Suprapubic skin (tissue), 4 donors: ENCODE measurements around the gene AP2A1. TPM values are rescaled to one million over a fixed set of nuclear protein-coding genes. Genes with fewer than 3 reads are reported as not detected.
A peak's percentile ranks its signal among the peaks of the same experiment; 100 is the strongest.

ENCODE experiments used
- DNase-seq, 2 donors: peaks; one replicate each; pipeline ENCODE4 v3.0.0-alpha.2; 2019; ENCODE audit warnings: low spot score in 2 of 2
- H3K27ac ChIP-seq: fragments of 200-600 bp; sonication (generic); one replicate; pipeline ENCODE4 v1.5.1; 2019
- H3K27me3 ChIP-seq: fragments of 200-600 bp; sonication (generic); one replicate; pipeline ENCODE4 v1.5.1; 2019
- H3K36me3 ChIP-seq: fragments of 200-600 bp; sonication (generic); one replicate; pipeline ENCODE4 v1.5.1; 2019
- H3K4me1 ChIP-seq: fragments of 200-600 bp; sonication (generic); one replicate; pipeline ENCODE4 v1.5.1; 2019
- H3K4me3 ChIP-seq: fragments of 200-600 bp; sonication (generic); one replicate; pipeline ENCODE4 v1.5.1; 2019; ENCODE audit warnings: mild to moderate bottlenecking
- H3K9me3 ChIP-seq: fragments of 200-600 bp; sonication (generic); one replicate; pipeline ENCODE4 v1.5.1; 2019
- CTCF ChIP-seq, 2 donors: fragments of 200-600 bp in 1 of 2; fragments of 450-650 bp in 1 of 2; sonication (generic) in 1 of 2; IDR thresholded peaks; one replicate each; pipeline ENCODE4 v1.5.1; 2016 to 2019; ENCODE audit warnings: antibody characterized with exemption in 2 of 2, mild to moderate bottlenecking in 1 of 2, moderate library complexity in 1 of 2
- EP300 ChIP-seq: sonication (generic); formaldehyde crosslinking; IDR thresholded peaks from one replicate; pipeline ENCODE4 v1.6.1; 2017; ENCODE audit warnings: antibody characterized with exemption
- POLR2A ChIP-seq, 2 donors: fragments of 450-650 bp; IDR thresholded peaks; one replicate each; pipeline ENCODE4 v1.6.1; 2017; ENCODE audit warnings: antibody characterized with exemption in 2 of 2, mild to moderate bottlenecking in 2 of 2, moderate library complexity in 2 of 2
- POLR2AphosphoS5 ChIP-seq, 3 donors: sonication (generic); formaldehyde crosslinking; IDR thresholded peaks; one replicate each; pipeline ENCODE4 v1.6.1; 2017; ENCODE audit warnings: antibody characterized with exemption in 3 of 3
- WGBS: methylation state at CpG from one replicate; pipeline ENCODE4 v1.1.5; 2018; 5-methylcytosine and 5-hydroxymethylcytosine counted together
- total RNA-seq, 4 donors: library from RNA; depleted of rRNA; stranded (reverse); fragments of >200 nt; gene quantifications; one replicate each; pipeline ENCODE4 v1.1.0, GENCODE V29; 2016

AP2A1 gene
- total RNA-seq, 4 donors from 2014 or later = 78.1 to 101 (median 93.4) TPM

- Histone ChIP-seq H3K9me3 (no peaks in the 10 kb centered on the region), H3K27me3 (no peaks in the 10 kb centered on the region), H3K27ac (no peak overlapping the region), H3K4me3 (no peak overlapping the region), H3K4me1 (peaks cover 28% of the 10 kb centered on the region), H3K36me3 (no peaks in the 10 kb centered on the region)
- DNase-seq = no peak
- WGBS = 90% methylated on average over 10 of the region's 10 CpGs
- TF ChIP-seq CTCF (IDR thresholded peaks at IDR 0.05) (no peak), POLR2A (IDR thresholded peaks at IDR 0.05) (no peak), POLR2AphosphoS5 (IDR thresholded peaks at IDR 0.05) (no peak), EP300 (no peak)
Observed at GRCh38 chr19:49847731-49848696, 81.2 kb downstream of the AP2A1 start.

GRCh38 chr19:49848938-49849337 is 82.1 kb downstream of the AP2A1 start:
- TF ChIP-seq POLR2AphosphoS5 (IDR thresholded peaks at IDR 0.05) = no peak
- no peak for TF ChIP-seq EP300
- TF ChIP-seq POLR2A (IDR thresholded peaks at IDR 0.05) = no peak
- TF ChIP-seq CTCF (IDR thresholded peaks at IDR 0.05) = no peak
- peaks cover 37% of the 10 kb centered on the region for H3K4me1 ChIP-seq
- no peak overlapping the region for H3K27ac ChIP-seq
- no peak overlapping the region for H3K4me3 ChIP-seq
- WGBS = 93% methylated on average over 3 of the region's 3 CpGs
- no peaks in the 10 kb centered on the region for H3K36me3 ChIP-seq
- H3K9me3 ChIP-seq = no peaks in the 10 kb centered on the region
- no peaks in the 10 kb centered on the region for H3K27me3 ChIP-seq
- DNase-seq = no peak

- H3K27ac ChIP-seq = peak overlapping the region; percentile 99
- no peaks in the 10 kb centered on the region for H3K27me3 ChIP-seq
- peaks cover 4% of the 10 kb centered on the region for H3K36me3 ChIP-seq
- H3K4me3 ChIP-seq = peak overlapping the region; percentile 98
- no peaks in the 10 kb centered on the region for H3K9me3 ChIP-seq
- no peak for DNase-seq
- H3K4me1 ChIP-seq = peaks cover 42% of the 10 kb centered on the region
- 88% methylated on average over 15 of the region's 15 CpGs for WGBS
- no peak for TF ChIP-seq POLR2AphosphoS5 (IDR thresholded peaks at IDR 0.05)
- no peak for TF ChIP-seq POLR2A (IDR thresholded peaks at IDR 0.05)
- no peak for TF ChIP-seq CTCF (IDR thresholded peaks at IDR 0.05)
- TF ChIP-seq EP300 = no peak
Observed at GRCh38 chr19:49849433-49850220, 82.8 kb downstream of the AP2A1 start.

DNA sequence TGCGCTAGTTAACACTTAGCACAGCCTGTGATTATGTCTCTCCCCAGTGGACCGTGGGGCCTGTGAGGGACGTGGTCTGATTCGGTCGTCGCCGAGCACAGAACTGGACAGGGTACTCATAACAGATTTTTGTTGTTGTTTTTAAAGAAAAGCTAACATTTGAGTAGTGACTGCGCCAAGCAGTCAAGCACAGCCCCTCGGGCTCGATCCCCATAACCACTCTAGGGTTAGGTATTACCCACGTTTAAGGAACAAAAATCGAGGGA is 83.4 kb downstream of the AP2A1 start:
- Histone ChIP-seq H3K27me3 (no peaks in the 10 kb centered on the region), H3K4me1 (peaks cover 42% of the 10 kb centered on the region), H3K27ac (peak overlapping the region; percentile 99), H3K36me3 (peaks cover 9% of the 10 kb centered on the region), H3K4me3 (peak overlapping the region; percentile 98), H3K9me3 (no peaks in the 10 kb centered on the region)
- TF ChIP-seq POLR2A (IDR thresholded peaks at IDR 0.05) (no peak), POLR2AphosphoS5 (IDR thresholded peaks at IDR 0.05) (no peak), CTCF (IDR thresholded peaks at IDR 0.05) (no peak), EP300 (no peak)
- DNase-seq = no peak
- WGBS = 61% methylated on average over 12 of the region's 12 CpGs
